ENCODE measurements around the gene ZHX3. TPM values are rescaled to one million over a fixed set of nuclear protein-coding genes. Genes with fewer than 3 reads are reported as not detected.

The ZHX3 gene
- total and polyA plus RNA-seq, 2 of the 4 experiments (the other 2 are of a cell fraction): 25.0 to 28.0 TPM

DNA sequence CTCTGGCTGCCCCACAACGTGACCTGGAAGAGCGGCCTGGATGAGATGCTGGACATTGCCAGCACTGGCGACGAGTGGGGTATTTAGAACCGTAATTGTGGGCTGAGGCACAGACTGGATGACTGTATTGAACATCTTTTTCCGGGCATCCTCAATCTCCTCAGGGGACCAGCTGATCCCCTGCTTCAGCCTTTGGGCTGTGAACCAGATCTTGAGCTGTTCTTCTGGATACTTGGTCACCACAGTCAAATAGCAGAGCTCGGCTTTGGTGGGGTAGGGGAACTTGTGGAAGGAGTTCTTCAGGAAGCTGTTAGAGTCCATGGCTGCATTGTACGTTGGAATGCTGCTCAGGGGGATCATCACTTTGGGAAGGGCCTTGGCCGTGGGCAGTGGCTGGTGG is 113.9 kb downstream of the ZHX3 start:
- BruUV-seq (replicated peaks): no TSS peak
- H3K14ac ChIP-seq (replicated peaks; ENCODE audit: low read depth, low read length): no peak overlapping the region
- ATAC-seq (ENCODE audit: low read depth): no peak
- no peak overlapping the region for H3K56ac ChIP-seq (ENCODE audit: extremely low read depth, insufficient read depth, low read length)
- ChIA-PET CTCF (no interaction called here), POLR2A (ENCODE audit: unreplicated experiment) (no interaction called here)
- peaks cover 17 to 54% of the 10 kb centered on the region in 2 experiments for H3K79me1 ChIP-seq (ENCODE audit: low read depth in 1 of 2, low read length in 2 of 2)
- intact Hi-C loops (cut with micrococcal nuclease) (no loop called here), in situ Hi-C loops (cut with MboI; ENCODE audit: low sequenced_read_pairs) (no loop called here), dilution Hi-C loops (cut with HindIII; ENCODE audit: low sequenced_read_pairs, unreplicated experiment) (no loop called here)
- no peak overlapping the region for H3K23ac ChIP-seq (ENCODE audit: low read depth, low read length)
- peaks cover 31% of the 10 kb centered on the region for H3K36me3 ChIP-seq (ENCODE audit: control insufficient read depth, insufficient read depth, low read length)
- H3K4me3 ChIP-seq (ENCODE audit: insufficient read depth, low read depth, low read length): no peak overlapping the region
- TF ChIP-seq CEBPB (IDR thresholded peaks at IDR 0.05; ENCODE audit: low read depth, low read length) (no peak), CHD1 (IDR thresholded peaks at IDR 0.05; ENCODE audit: low read depth, low read length) (no peak), BHLHE40 (IDR thresholded peaks at IDR 0.05; ENCODE audit: low read depth, low read length) (no peak), MAFK (IDR thresholded peaks at IDR 0.05; ENCODE audit: low read depth, low read length) (no peak), RFX5 (IDR thresholded peaks at IDR 0.05; ENCODE audit: low read depth, low read length) (no peak), POLR2A (IDR thresholded peaks at IDR 0.05; ENCODE audit: low read depth, low read length) (no peak)
- TF ChIP-seq, protein P1, sequence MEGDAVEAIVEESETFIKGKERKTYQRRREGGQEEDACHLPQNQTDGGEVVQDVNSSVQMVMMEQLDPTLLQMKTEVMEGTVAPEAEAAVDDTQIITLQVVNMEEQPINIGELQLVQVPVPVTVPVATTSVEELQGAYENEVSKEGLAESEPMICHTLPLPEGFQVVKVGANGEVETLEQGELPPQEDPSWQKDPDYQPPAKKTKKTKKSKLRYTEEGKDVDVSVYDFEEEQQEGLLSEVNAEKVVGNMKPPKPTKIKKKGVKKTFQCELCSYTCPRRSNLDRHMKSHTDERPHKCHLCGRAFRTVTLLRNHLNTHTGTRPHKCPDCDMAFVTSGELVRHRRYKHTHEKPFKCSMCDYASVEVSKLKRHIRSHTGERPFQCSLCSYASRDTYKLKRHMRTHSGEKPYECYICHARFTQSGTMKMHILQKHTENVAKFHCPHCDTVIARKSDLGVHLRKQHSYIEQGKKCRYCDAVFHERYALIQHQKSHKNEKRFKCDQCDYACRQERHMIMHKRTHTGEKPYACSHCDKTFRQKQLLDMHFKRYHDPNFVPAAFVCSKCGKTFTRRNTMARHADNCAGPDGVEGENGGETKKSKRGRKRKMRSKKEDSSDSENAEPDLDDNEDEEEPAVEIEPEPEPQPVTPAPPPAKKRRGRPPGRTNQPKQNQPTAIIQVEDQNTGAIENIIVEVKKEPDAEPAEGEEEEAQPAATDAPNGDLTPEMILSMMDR (conservative IDR thresholded peaks at IDR 0.05; ENCODE audit: low read depth, low read length): no peak
- H2AFZ ChIP-seq (replicated peaks; ENCODE audit: low read length, poor library complexity): no peak overlapping the region
- no peak for DNase-seq
- 95% methylated on average over 3 of the region's 9 CpGs; no CpG with 5 or more reads in 1 of the 2 experiments for WGBS, 2 experiments (ENCODE audit: extremely low coverage in 2 of 2, insufficient read length in 1 of 2)
- H3K4me2 ChIP-seq (ENCODE audit: low read depth, low read length): no peak overlapping the region
- H3K9me3 ChIP-seq (ENCODE audit: control insufficient read depth, insufficient read depth, low read length): peaks cover 5% of the 10 kb centered on the region
- no peak overlapping the region for H4K5ac ChIP-seq (ENCODE audit: low read depth, low read length)
- 0 out of 2 replicates have a peak, but pooled peaks cover 1% of the 10 kb centered on the region for H3K4me1 ChIP-seq (ENCODE audit: control insufficient read depth, insufficient read depth, low read length)
- no peak overlapping the region for H2BK5ac ChIP-seq (ENCODE audit: low read depth, low read length, poor library complexity, severe bottlenecking)
- H2AK9ac ChIP-seq (replicated peaks; ENCODE audit: low read depth, low read length, poor library complexity): no peak overlapping the region
- no peak overlapping the region for H3K18ac ChIP-seq (ENCODE audit: low read depth, low read length)
- H2BK120ac ChIP-seq (ENCODE audit: low read depth, low read length): no peak overlapping the region
- H4K20me1 ChIP-seq (ENCODE audit: insufficient read depth, low read length): no peaks in the 10 kb centered on the region
- no peaks in the 10 kb centered on the region for H3K27me3 ChIP-seq (ENCODE audit: control insufficient read depth, insufficient read depth, low read length)
- H2BK15ac ChIP-seq (ENCODE audit: low read depth, low read length): no peak overlapping the region
- no peak overlapping the region for H4K8ac ChIP-seq (ENCODE audit: low read depth in 2 of 2, low read length in 2 of 2)
- peaks cover 10% of the 10 kb centered on the region; the same call in 1 of the 2 replicates for H3K9me1 ChIP-seq (ENCODE audit: insufficient read depth, low read length)
- no peak overlapping the region for H2BK20ac ChIP-seq (ENCODE audit: low read depth, low read length)
- no peak overlapping the region for H3K9ac ChIP-seq (ENCODE audit: low read depth, low read length)
- H4K91ac ChIP-seq (ENCODE audit: insufficient read depth, low read depth, low read length): no peak overlapping the region
- no peak overlapping the region for H3K4ac ChIP-seq (ENCODE audit: low read depth, low read length)
- H2AK5ac ChIP-seq (ENCODE audit: low read depth, low read length): no peak overlapping the region
- no peak overlapping the region for H3K27ac ChIP-seq (ENCODE audit: insufficient read depth, low read length)
